DND-41 (cell line): ENCODE results near the gene TTC4.

ENCODE experiments used
- ATAC-seq: fragments of 200-7000 bp; cut with Tn5 transposase; 3 replicates; pipeline ENCODE4 v1.9.1; 2021; ENCODE audit warnings: low read depth; ENCODE audit not compliant: insufficient read depth
- DNase-seq: peaks from one replicate; pipeline ENCODE4 v3.0.0-alpha.2; 2020
- H2AFZ ChIP-seq: 2 replicates; pipeline ENCODE4 v1.6.0; 2012; ENCODE audit warnings: low read depth, low read length
- H3K27ac ChIP-seq: 2 replicates; pipeline ENCODE4 v1.5.1; 2012; ENCODE audit warnings: low read length, inconsistent platforms
- H3K27me3 ChIP-seq: fragments of 200-600 bp; sonication (generic); 2 replicates; pipeline ENCODE4 v1.6.0; 2012; ENCODE audit warnings: low read length, mild to moderate bottlenecking, inconsistent platforms; ENCODE audit not compliant: insufficient read depth, poor library complexity
- H3K36me3 ChIP-seq: 2 replicates; pipeline ENCODE4 v1.5.1; 2012; ENCODE audit warnings: low read length, inconsistent platforms; ENCODE audit not compliant: insufficient read depth
- H3K4me1 ChIP-seq: 2 replicates; pipeline ENCODE4 v1.5.1; 2012; ENCODE audit warnings: mild to moderate bottlenecking, low read length; ENCODE audit not compliant: insufficient read depth
- H3K4me2 ChIP-seq: 2 replicates; pipeline ENCODE4 v1.6.0; 2012; ENCODE audit warnings: mild to moderate bottlenecking, moderate library complexity, low read length, inconsistent platforms; ENCODE audit not compliant: insufficient read depth
- H3K4me3 ChIP-seq, 2 experiments: fragments of 200-600 bp in 1 of 2; shearing (Covaris generic) in 1 of 2; 2 replicates each; pipeline ENCODE4 v1.5.1; 2012 to 2016; ENCODE audit warnings: inconsistent platforms in 2 of 2, low read length in 2 of 2, mild to moderate bottlenecking in 2 of 2, low read depth in 1 of 2, moderate library complexity in 1 of 2
- H3K79me2 ChIP-seq: 2 replicates; pipeline ENCODE4 v1.6.0; 2012; ENCODE audit warnings: low read length, inconsistent platforms; ENCODE audit not compliant: insufficient read depth
- H3K9ac ChIP-seq: 2 replicates; pipeline ENCODE4 v1.6.0; 2012; ENCODE audit warnings: low read depth, mild to moderate bottlenecking, inconsistent platforms, low read length, moderate library complexity
- H3K9me3 ChIP-seq: 2 replicates; pipeline ENCODE4 v1.5.1; 2012; ENCODE audit warnings: low read length, moderate library complexity, mild to moderate bottlenecking, inconsistent platforms; ENCODE audit not compliant: insufficient read depth, severe bottlenecking
- H4K20me1 ChIP-seq: 2 replicates; pipeline ENCODE4 v1.6.0; 2012; ENCODE audit warnings: low read length; ENCODE audit not compliant: insufficient read depth
- EZH2 ChIP-seq: IDR thresholded peaks from 3 replicates; pipeline ENCODE4 v1.6.1; 2012; ENCODE audit warnings: borderline replicate concordance, low read depth, mild to moderate bottlenecking, moderate library complexity, low read length, inconsistent platforms; ENCODE audit not compliant: severe bottlenecking
- TF ChIP-seq, protein P1 (sequence below): IDR thresholded peaks from 2 replicates; pipeline ENCODE4 v1.5.1; 2012; ENCODE audit warnings: borderline replicate concordance, low read length, moderate library complexity, mild to moderate bottlenecking; ENCODE audit not compliant: poor library complexity, severe bottlenecking; ENCODE audit errors: extremely low read depth

Gene TTC4, protein sequence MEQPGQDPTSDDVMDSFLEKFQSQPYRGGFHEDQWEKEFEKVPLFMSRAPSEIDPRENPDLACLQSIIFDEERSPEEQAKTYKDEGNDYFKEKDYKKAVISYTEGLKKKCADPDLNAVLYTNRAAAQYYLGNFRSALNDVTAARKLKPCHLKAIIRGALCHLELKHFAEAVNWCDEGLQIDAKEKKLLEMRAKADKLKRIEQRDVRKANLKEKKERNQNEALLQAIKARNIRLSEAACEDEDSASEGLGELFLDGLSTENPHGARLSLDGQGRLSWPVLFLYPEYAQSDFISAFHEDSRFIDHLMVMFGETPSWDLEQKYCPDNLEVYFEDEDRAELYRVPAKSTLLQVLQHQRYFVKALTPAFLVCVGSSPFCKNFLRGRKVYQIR

DNA sequence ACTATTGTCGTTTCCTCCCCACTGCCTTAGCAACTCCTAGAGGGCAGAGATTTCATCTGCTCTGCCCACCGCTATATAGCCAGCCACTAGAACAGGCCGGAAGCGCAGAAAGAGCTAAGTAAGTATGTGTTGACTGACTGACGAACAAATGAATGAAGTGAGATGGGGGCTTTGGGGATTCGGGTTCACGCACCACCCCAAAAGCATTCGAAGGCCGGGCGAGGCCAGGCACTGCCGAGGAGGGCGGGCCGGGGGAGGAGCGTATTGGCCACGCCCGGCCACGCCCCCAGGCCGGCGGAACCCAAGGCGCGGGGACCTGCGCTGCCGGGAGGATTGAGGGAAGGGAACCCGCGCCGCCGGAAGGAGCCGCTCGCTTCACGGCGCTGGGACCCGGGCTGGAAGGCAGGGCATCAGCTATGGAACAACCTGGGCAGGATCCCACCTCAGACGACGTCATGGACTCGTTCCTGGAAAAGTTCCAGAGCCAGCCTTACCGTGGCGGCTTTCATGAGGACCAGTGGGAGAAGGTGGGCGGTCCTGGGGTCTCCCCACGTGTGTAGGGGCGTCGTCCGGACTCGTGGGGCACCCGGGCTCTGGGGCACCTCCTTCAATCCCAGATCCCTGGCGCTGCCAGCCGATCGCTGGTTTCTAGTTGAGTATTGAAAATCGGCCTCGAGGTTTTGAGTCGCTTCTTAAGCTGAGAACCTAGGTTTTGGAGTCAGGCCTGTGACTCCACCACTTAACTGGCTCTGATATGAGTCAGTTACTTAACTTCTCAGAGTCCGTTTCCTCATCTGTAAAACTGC lies at the start of gene TTC4:
TSS of gene TTC4 (plus strand) at position 369 of the 806 bp plus-strand sequence. CDS start at position 417, 48 bp downstream.
- Histone ChIP-seq H3K4me2 (peak within 1 kb of the TSS; percentile 67), H3K4me3 (peak within 1 kb of the TSS; percentile 67 to 77), H3K36me3 (peaks cover 24% of the 10 kb centered on the region), H3K9me3 (no peaks in the 10 kb centered on the region), H3K4me1 (peaks cover 29% of the 10 kb centered on the region), H3K27me3 (no peaks in the 10 kb centered on the region), H2AFZ (peak within 1 kb of the TSS; percentile 98), H3K79me2 (peaks cover 29% of the 10 kb centered on the region), H4K20me1 (no peaks in the 10 kb centered on the region), H3K27ac (peak within 1 kb of the TSS; percentile 70), H3K9ac (peak within 1 kb of the TSS; percentile 66)
- TF ChIP-seq, protein P1, sequence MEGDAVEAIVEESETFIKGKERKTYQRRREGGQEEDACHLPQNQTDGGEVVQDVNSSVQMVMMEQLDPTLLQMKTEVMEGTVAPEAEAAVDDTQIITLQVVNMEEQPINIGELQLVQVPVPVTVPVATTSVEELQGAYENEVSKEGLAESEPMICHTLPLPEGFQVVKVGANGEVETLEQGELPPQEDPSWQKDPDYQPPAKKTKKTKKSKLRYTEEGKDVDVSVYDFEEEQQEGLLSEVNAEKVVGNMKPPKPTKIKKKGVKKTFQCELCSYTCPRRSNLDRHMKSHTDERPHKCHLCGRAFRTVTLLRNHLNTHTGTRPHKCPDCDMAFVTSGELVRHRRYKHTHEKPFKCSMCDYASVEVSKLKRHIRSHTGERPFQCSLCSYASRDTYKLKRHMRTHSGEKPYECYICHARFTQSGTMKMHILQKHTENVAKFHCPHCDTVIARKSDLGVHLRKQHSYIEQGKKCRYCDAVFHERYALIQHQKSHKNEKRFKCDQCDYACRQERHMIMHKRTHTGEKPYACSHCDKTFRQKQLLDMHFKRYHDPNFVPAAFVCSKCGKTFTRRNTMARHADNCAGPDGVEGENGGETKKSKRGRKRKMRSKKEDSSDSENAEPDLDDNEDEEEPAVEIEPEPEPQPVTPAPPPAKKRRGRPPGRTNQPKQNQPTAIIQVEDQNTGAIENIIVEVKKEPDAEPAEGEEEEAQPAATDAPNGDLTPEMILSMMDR = no peak
- no peak for TF ChIP-seq EZH2
- ATAC-seq = peak; percentile 96
- DNase-seq = peak; percentile 83

DNA sequence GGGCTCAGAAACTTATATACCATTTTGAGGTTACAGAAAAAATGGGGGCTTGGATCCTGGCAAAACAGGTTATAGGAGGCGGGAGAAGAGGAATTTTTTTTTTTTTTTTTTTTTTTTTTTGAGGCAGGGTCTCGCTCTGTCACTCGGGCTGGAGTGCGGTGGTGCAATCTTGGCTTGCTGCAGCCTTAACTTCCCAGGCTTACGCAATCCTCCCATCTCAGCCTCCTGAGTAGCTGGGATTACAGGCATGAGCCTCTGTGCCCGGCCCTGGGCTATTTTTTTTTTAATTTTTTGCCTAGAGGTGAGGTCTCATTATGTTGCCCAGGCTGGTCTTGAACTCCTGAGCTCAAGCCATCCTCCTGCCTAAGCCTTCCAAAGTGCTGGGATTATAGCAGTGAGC lies 49.3 kb upstream of the TTC4 start:
- H3K4me3 ChIP-seq = no peak overlapping the region
- no peaks in the 10 kb centered on the region for H4K20me1 ChIP-seq
- H3K36me3 ChIP-seq = no peaks in the 10 kb centered on the region
- H2AFZ ChIP-seq = no peak overlapping the region
- ATAC-seq = no peak
- H3K27ac ChIP-seq = no peak overlapping the region
- H3K79me2 ChIP-seq = no peaks in the 10 kb centered on the region
- no peaks in the 10 kb centered on the region for H3K9me3 ChIP-seq
- peaks cover 10% of the 10 kb centered on the region for H3K27me3 ChIP-seq
- H3K4me1 ChIP-seq = no peaks in the 10 kb centered on the region
- TF ChIP-seq EZH2 = no peak
- TF ChIP-seq, protein P1 = no peak
- no peak overlapping the region for H3K4me2 ChIP-seq
- H3K9ac ChIP-seq = no peak overlapping the region
- DNase-seq = no peak

DNA sequence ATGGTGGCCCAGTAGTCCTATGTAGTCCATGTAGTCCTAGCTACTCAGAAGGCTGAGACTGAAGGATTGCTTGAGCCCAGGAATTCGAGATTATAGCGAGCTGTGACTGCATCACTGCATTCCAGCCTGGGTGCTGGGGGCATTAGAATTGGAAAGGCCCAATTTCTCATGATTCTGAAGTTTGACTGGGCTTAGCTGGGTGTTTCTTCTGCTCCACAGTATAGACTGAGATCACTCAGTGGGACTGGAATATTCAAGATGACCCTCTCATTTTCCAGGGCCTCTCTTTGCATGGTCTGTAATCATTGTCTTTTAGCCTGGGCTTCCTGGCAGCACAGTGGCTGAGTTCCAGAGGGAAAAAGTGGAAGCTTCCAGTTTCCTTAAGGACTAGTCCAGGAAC lies 47.9 kb upstream of the TTC4 start:
- no peak for ATAC-seq
- TF ChIP-seq, protein P1 = no peak
- no peak for TF ChIP-seq EZH2
- no peak overlapping the region for H3K27ac ChIP-seq

More for the DNA sequence above, 47.9 kb upstream of the TTC4 start:
- Histone ChIP-seq H3K79me2 (no peaks in the 10 kb centered on the region), H2AFZ (no peak overlapping the region), H4K20me1 (no peaks in the 10 kb centered on the region), H3K4me1 (no peaks in the 10 kb centered on the region), H3K9ac (no peak overlapping the region), H3K4me3 (no peak overlapping the region), H3K36me3 (no peaks in the 10 kb centered on the region), H3K4me2 (no peak overlapping the region), H3K9me3 (no peaks in the 10 kb centered on the region), H3K27me3 (peaks cover 10% of the 10 kb centered on the region)
- DNase-seq = no peak
